DND-41 (cell line): ENCODE results near the gene CD81.
"Not testable (repeated sequence)": the region's sequence is repeated elsewhere in the genome, so short reads cannot be mapped to it uniquely, and the experiment has no call there.

Experiments used
- ATAC-seq: fragments of 200-7000 bp; cut with Tn5 transposase; 3 replicates; pipeline ENCODE4 v1.9.1; 2021; ENCODE audit warnings: low read depth; ENCODE audit not compliant: insufficient read depth
- DNase-seq: peaks from one replicate; pipeline ENCODE4 v3.0.0-alpha.2; 2020
- H2AFZ ChIP-seq: 2 replicates; pipeline ENCODE4 v1.6.0; 2012; ENCODE audit warnings: low read depth, low read length
- H3K27ac ChIP-seq: 2 replicates; pipeline ENCODE4 v1.5.1; 2012; ENCODE audit warnings: low read length, inconsistent platforms
- H3K27me3 ChIP-seq: fragments of 200-600 bp; sonication (generic); 2 replicates; pipeline ENCODE4 v1.6.0; 2012; ENCODE audit warnings: low read length, mild to moderate bottlenecking, inconsistent platforms; ENCODE audit not compliant: insufficient read depth, poor library complexity
- H3K36me3 ChIP-seq: 2 replicates; pipeline ENCODE4 v1.5.1; 2012; ENCODE audit warnings: low read length, inconsistent platforms; ENCODE audit not compliant: insufficient read depth
- H3K4me1 ChIP-seq: 2 replicates; pipeline ENCODE4 v1.5.1; 2012; ENCODE audit warnings: mild to moderate bottlenecking, low read length; ENCODE audit not compliant: insufficient read depth
- H3K4me2 ChIP-seq: 2 replicates; pipeline ENCODE4 v1.6.0; 2012; ENCODE audit warnings: mild to moderate bottlenecking, moderate library complexity, low read length, inconsistent platforms; ENCODE audit not compliant: insufficient read depth
- H3K4me3 ChIP-seq, 2 experiments: fragments of 200-600 bp in 1 of 2; shearing (Covaris generic) in 1 of 2; 2 replicates each; pipeline ENCODE4 v1.5.1; 2012 to 2016; ENCODE audit warnings: inconsistent platforms in 2 of 2, low read length in 2 of 2, mild to moderate bottlenecking in 2 of 2, low read depth in 1 of 2, moderate library complexity in 1 of 2
- H3K79me2 ChIP-seq: 2 replicates; pipeline ENCODE4 v1.6.0; 2012; ENCODE audit warnings: low read length, inconsistent platforms; ENCODE audit not compliant: insufficient read depth
- H3K9ac ChIP-seq: 2 replicates; pipeline ENCODE4 v1.6.0; 2012; ENCODE audit warnings: low read depth, mild to moderate bottlenecking, inconsistent platforms, low read length, moderate library complexity
- H3K9me3 ChIP-seq: 2 replicates; pipeline ENCODE4 v1.5.1; 2012; ENCODE audit warnings: low read length, moderate library complexity, mild to moderate bottlenecking, inconsistent platforms; ENCODE audit not compliant: insufficient read depth, severe bottlenecking
- H4K20me1 ChIP-seq: 2 replicates; pipeline ENCODE4 v1.6.0; 2012; ENCODE audit warnings: low read length; ENCODE audit not compliant: insufficient read depth
- EZH2 ChIP-seq: IDR thresholded peaks from 3 replicates; pipeline ENCODE4 v1.6.1; 2012; ENCODE audit warnings: borderline replicate concordance, low read depth, mild to moderate bottlenecking, moderate library complexity, low read length, inconsistent platforms; ENCODE audit not compliant: severe bottlenecking
- TF ChIP-seq, protein P1 (sequence below): IDR thresholded peaks from 2 replicates; pipeline ENCODE4 v1.5.1; 2012; ENCODE audit warnings: borderline replicate concordance, low read length, moderate library complexity, mild to moderate bottlenecking; ENCODE audit not compliant: poor library complexity, severe bottlenecking; ENCODE audit errors: extremely low read depth

CD81 gene

DNA sequence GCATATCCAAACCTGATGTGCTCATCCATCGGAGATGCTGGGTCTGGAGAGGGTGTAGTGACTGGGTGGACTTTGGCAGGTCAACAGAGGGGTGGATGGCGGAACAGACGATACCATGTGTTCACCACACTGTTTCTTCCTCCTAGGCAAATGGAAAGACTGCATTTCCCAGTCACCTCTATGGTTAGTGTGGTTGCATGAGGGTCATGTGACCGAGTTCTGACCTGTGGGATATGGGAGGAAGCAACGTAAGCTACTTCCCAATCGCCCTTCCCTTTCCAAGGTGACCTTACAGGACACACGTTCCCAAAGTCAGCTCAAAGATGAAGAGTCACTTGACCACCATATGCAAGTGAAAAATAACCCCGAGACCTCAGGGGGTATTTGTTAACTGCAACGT lies 47.6 kb upstream of the CD81 start:
- no peak overlapping the region for H3K4me3 ChIP-seq
- no peaks in the 10 kb centered on the region for H3K27me3 ChIP-seq
- H3K36me3 ChIP-seq, result no peaks in the 10 kb centered on the region
- DNase-seq (no peak), ATAC-seq (no peak)
- H3K79me2 ChIP-seq, result no peaks in the 10 kb centered on the region
- H3K4me2 ChIP-seq, result no peak overlapping the region
- TF ChIP-seq, protein P1, sequence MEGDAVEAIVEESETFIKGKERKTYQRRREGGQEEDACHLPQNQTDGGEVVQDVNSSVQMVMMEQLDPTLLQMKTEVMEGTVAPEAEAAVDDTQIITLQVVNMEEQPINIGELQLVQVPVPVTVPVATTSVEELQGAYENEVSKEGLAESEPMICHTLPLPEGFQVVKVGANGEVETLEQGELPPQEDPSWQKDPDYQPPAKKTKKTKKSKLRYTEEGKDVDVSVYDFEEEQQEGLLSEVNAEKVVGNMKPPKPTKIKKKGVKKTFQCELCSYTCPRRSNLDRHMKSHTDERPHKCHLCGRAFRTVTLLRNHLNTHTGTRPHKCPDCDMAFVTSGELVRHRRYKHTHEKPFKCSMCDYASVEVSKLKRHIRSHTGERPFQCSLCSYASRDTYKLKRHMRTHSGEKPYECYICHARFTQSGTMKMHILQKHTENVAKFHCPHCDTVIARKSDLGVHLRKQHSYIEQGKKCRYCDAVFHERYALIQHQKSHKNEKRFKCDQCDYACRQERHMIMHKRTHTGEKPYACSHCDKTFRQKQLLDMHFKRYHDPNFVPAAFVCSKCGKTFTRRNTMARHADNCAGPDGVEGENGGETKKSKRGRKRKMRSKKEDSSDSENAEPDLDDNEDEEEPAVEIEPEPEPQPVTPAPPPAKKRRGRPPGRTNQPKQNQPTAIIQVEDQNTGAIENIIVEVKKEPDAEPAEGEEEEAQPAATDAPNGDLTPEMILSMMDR, result no peak
- TF ChIP-seq EZH2, result no peak
- H3K9ac ChIP-seq, result no peak overlapping the region
- peaks cover 14% of the 10 kb centered on the region for H3K9me3 ChIP-seq
- no peak overlapping the region for H3K27ac ChIP-seq
- H2AFZ ChIP-seq, result no peak overlapping the region
- H3K4me1 ChIP-seq, result no peaks in the 10 kb centered on the region
- H4K20me1 ChIP-seq, result no peaks in the 10 kb centered on the region

DNA sequence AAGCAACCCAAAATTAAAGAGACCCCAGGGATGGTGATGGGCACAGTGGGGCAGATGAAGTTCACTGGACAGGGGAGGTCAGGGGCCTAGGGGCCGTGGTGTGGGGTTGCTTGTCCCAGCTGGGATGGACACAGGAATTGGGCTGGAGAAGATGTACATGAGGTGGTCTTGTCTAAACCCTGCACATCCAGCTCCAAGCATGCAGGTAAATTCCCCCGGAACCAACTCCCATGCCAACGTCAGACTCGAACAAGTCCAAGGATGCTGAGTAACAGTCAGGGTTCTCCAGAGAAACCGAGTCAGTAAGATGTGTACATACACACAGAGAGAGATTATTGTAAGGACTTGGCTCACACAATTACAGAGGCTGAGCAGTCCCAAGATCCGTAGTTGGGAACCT lies 46.4 kb upstream of the CD81 start:
- Histone ChIP-seq H3K79me2 (no peaks in the 10 kb centered on the region), H3K4me3 (no peak overlapping the region), H3K9ac (no peak overlapping the region), H3K4me1 (no peaks in the 10 kb centered on the region), H4K20me1 (no peaks in the 10 kb centered on the region), H3K36me3 (no peaks in the 10 kb centered on the region), H2AFZ (no peak overlapping the region), H3K27ac (no peak overlapping the region), H3K27me3 (no peaks in the 10 kb centered on the region), H3K4me2 (no peak overlapping the region), H3K9me3 (peaks cover 14% of the 10 kb centered on the region)
- DNase-seq (no peak), ATAC-seq (no peak)
- no peak for TF ChIP-seq EZH2
- TF ChIP-seq, protein P1, result no peak

DNA sequence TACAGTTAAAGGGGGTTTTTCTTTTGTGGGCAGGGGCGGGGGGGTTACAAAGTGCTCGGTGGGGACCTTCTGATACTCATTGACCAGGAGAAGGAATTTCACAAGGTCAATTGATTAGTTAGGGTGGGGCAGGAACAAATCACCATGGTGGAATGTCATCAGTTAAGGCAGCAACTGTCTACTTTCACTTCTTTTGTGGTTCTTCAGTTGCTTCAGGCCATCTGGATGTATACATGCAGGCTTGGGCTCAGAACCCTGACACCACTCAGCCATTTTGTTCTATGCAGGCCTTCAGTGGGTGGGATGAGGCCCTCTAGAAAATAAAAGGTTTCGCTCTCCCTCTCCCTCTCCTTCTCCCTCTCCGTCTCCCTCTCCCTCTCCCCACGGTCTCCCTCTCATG lies 45.7 kb upstream of the CD81 start:
- no peak overlapping the region for H2AFZ ChIP-seq
- peaks cover 14% of the 10 kb centered on the region for H3K9me3 ChIP-seq
- ATAC-seq, result no peak
- no peak overlapping the region for H3K4me2 ChIP-seq
- no peak for DNase-seq
- H4K20me1 ChIP-seq, result no peaks in the 10 kb centered on the region
- no peak overlapping the region for H3K27ac ChIP-seq
- H3K27me3 ChIP-seq, result no peaks in the 10 kb centered on the region
- H3K79me2 ChIP-seq, result no peaks in the 10 kb centered on the region
- H3K4me3 ChIP-seq, result no peak overlapping the region
- no peak overlapping the region for H3K9ac ChIP-seq
- no peaks in the 10 kb centered on the region for H3K36me3 ChIP-seq
- no peaks in the 10 kb centered on the region for H3K4me1 ChIP-seq
- TF ChIP-seq, protein P1, result no peak
- no peak for TF ChIP-seq EZH2

DNA sequence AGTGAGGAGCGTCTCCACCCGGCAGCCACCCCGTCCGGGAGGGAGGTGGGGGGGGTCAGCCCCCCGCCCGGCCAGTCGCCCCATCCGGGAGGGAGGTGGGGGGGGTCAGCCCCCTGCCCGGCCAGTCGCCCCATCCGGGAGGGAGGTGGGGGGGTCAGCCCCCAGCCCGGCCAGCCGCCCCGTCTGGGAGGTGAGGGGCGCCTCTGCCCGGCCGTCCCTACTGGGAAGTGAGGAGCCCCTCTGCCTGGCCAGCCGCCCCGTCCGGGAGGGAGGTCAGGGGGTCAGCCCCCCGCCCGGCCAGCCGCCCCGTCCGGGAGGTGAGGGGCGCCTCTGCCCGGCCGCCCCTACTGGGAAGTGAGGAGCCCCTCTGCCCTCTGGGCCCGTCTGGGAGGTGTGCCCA lies 44.5 kb upstream of the CD81 start:
- DNase-seq, H4K20me1 ChIP-seq, H3K79me2 ChIP-seq, H3K36me3 ChIP-seq, H3K4me3 ChIP-seq, H3K9ac ChIP-seq, H2AFZ ChIP-seq, H3K4me1 ChIP-seq, H3K27me3 ChIP-seq, ATAC-seq, H3K27ac ChIP-seq, H3K4me2 ChIP-seq: not testable (repeated sequence)
- peaks cover 14% of the 10 kb centered on the region for H3K9me3 ChIP-seq

DNA sequence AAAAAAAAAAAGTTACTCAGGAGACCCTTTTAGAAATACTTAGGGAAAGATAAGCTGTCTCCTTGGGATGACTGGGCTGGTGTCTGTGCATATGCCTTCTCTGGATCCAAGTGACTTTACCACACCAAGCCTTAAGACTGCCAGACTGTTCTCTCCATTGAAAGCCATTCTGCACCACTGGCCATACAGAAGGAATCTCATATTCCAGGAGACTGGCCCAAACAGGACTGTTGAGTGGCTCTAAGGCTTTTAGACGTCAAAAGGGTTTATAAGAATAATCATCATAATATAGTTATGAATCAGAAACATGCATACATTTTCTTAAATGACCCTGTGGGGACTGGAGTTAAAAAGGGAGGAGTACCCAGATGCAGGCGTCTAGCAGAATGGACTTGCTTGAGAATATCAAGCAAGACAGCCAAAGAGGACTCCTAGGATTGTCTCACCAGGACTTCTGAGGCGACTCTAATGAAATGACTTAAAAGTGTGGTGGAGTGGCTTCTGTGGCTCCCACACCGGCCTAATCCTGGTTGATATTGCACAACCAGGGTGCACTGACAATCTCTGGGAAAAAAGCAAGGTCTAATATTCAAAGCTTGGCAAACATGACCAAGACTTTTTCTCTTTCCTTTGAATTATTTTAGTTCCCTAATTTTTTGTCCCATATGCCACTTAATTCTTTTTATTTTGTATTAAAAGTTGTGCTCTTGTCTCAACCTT lies 43.5 kb upstream of the CD81 start:
- H3K36me3 ChIP-seq, H3K9ac ChIP-seq, H3K27ac ChIP-seq, H3K79me2 ChIP-seq, DNase-seq, H3K4me1 ChIP-seq, H2AFZ ChIP-seq, H3K27me3 ChIP-seq, H3K4me2 ChIP-seq, H4K20me1 ChIP-seq, H3K4me3 ChIP-seq, ATAC-seq: not testable (repeated sequence)
- H3K9me3 ChIP-seq, result peaks cover 14% of the 10 kb centered on the region

DNA sequence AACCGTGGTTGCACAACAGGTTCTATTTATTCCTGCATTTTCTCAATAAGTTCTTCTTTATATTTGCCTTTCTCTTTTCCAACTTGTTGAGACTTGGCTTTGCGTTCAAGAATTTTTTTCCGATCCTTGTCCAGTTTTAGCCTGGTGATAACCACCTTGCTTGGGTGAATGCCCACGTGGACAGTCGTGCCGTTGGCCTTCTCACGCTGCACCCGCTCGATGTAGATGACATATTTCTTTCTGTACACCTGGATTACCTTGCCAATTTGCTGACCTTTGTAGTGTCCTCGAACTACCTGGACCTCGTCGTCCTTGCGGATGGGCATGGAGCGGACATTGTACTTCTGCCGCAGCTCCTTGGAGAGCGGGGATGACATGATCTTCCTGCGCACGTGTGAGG lies 41.8 kb upstream of the CD81 start:
- H3K4me1 ChIP-seq, H3K36me3 ChIP-seq, DNase-seq, H3K27me3 ChIP-seq, H3K79me2 ChIP-seq, H3K9ac ChIP-seq, H3K27ac ChIP-seq, ATAC-seq, H4K20me1 ChIP-seq, H3K4me3 ChIP-seq, H2AFZ ChIP-seq, H3K4me2 ChIP-seq: not testable (repeated sequence)
- peaks cover 13% of the 10 kb centered on the region for H3K9me3 ChIP-seq
